Endothelial cell of umbilical vein (primary cell): ENCODE results near the gene ALLC. TPM values are rescaled to one million over a fixed set of nuclear protein-coding genes. Genes with fewer than 3 reads are reported as not detected.

Source experiments
- BruUV-seq: library from RNA; stranded (reverse); fragments of 400-500 nt; replicated peaks from 2 replicates; lab custom pipeline; 2021; lab: Mats Ljungman, UMichigan
- CTCF ChIA-PET: fragments of 300-600, 350-600 bp; sonication (Branson Sonifier 250); formaldehyde crosslinking; loops from one replicate; lab custom pipeline; 2021; ENCODE audit warnings: antibody characterized with exemption, inconsistent platforms; lab: Charles Lee
- POLR2A ChIA-PET: fragments of 300-600, 350-600 bp; sonication (Branson Sonifier 250); formaldehyde crosslinking; loops from one replicate; lab custom pipeline; 2021; ENCODE audit warnings: antibody characterized with exemption, inconsistent platforms; lab: Charles Lee
- DNase-seq: peaks from one replicate; pipeline ENCODE4 v3.0.0-alpha.2; 2011; ENCODE audit warnings: low read depth, low spot score
- FAIRE-seq: peaks from 2 replicates; lab custom pipeline; 2011; peaks lifted over from hg19 to GRCh38; lab: Jason Lieb, UNC
- H2AFZ ChIP-seq: 2 replicates; pipeline ENCODE4 v1.6.0; 2012; ENCODE audit warnings: low read depth, low read length, control low read depth, inconsistent platforms
- H3K27ac ChIP-seq: 2 replicates; pipeline ENCODE4 v1.5.1; 2011; ENCODE audit warnings: low read depth, mild to moderate bottlenecking, control low read depth, low read length, moderate library complexity; ENCODE audit not compliant: insufficient read depth
- H3K27me3 ChIP-seq, 2 experiments: 2 replicates each; pipeline versions ENCODE4 v1.6.0 to v1.6.1; 2011; ENCODE audit warnings: low read length in 2 of 2, mixed read lengths in 1 of 2; ENCODE audit not compliant: control insufficient read depth in 2 of 2, insufficient read depth in 2 of 2
- H3K36me3 ChIP-seq, 2 experiments: 2 replicates in 1 of 2; 3 replicates in 1 of 2; pipeline ENCODE4 v1.5.1; 2011; ENCODE audit warnings: low read length in 2 of 2, mild to moderate bottlenecking in 1 of 2, moderate library complexity in 1 of 2; ENCODE audit not compliant: control insufficient read depth in 2 of 2, insufficient read depth in 2 of 2; ENCODE audit errors: extremely low read depth in 1 of 2
- H3K4me1 ChIP-seq: 3 replicates; pipeline ENCODE4 v1.5.1; 2011; ENCODE audit warnings: mild to moderate bottlenecking, low read length; ENCODE audit not compliant: control insufficient read depth, insufficient read depth; ENCODE audit errors: extremely low read depth
- H3K4me2 ChIP-seq: 2 replicates; pipeline ENCODE4 v1.6.1; 2011; ENCODE audit warnings: low read length, control low read depth, mixed read lengths; ENCODE audit not compliant: insufficient read depth
- H3K4me3 ChIP-seq, 3 experiments: fragments of 200-600 bp in 1 of 3; sonication (generic), shearing (Covaris generic) in 1 of 3; replicated peaks in 1 of 3; 2 replicates each; pipeline ENCODE4 v1.5.1; 2011 to 2016; ENCODE audit warnings: control low read depth in 3 of 3, low read length in 3 of 3, mild to moderate bottlenecking in 2 of 3, inconsistent platforms in 1 of 3, low read depth in 1 of 3, moderate library complexity in 1 of 3; ENCODE audit not compliant: insufficient read depth in 1 of 3
- H3K79me2 ChIP-seq: 2 replicates; pipeline ENCODE4 v1.6.0; 2012; ENCODE audit warnings: low read length, inconsistent platforms; ENCODE audit not compliant: control insufficient read depth, insufficient read depth
- H3K9ac ChIP-seq: replicated peaks from 2 replicates; pipeline ENCODE3; 2011; ENCODE audit warnings: low read length, control low read depth; ENCODE audit not compliant: insufficient read depth; ENCODE audit errors: extremely low read depth
- H3K9me1 ChIP-seq: replicated peaks from 3 replicates; pipeline ENCODE4 v1.6.0; 2011; ENCODE audit warnings: mild to moderate bottlenecking, low read length; ENCODE audit not compliant: control insufficient read depth, insufficient read depth; ENCODE audit errors: extremely low read depth
- H3K9me3 ChIP-seq: replicated peaks from 2 replicates; pipeline ENCODE4 v1.5.1; 2012; ENCODE audit warnings: low read length, inconsistent platforms; ENCODE audit not compliant: control insufficient read depth, insufficient read depth
- H4K20me1 ChIP-seq: replicated peaks from 2 replicates; pipeline ENCODE3; 2011; ENCODE audit warnings: mild to moderate bottlenecking, low read length; ENCODE audit not compliant: control insufficient read depth, insufficient read depth; ENCODE audit errors: extremely low read depth
- CTCF ChIP-seq, 2 donors: IDR thresholded peaks; 1 replicate in 1 of 2; 2 replicates in 1 of 2; pipeline ENCODE4 v1.5.1; 2011; ENCODE audit warnings: low read length in 2 of 2, mild to moderate bottlenecking in 2 of 2, moderate library complexity in 2 of 2, control low read depth in 1 of 2, inconsistent platforms in 1 of 2, low read depth in 1 of 2; ENCODE audit not compliant: insufficient read depth in 1 of 2; ENCODE audit errors: extremely low read depth in 1 of 2
- EZH2 ChIP-seq: IDR thresholded peaks from 2 replicates; pipeline ENCODE4 v1.6.1; 2012; ENCODE audit warnings: borderline replicate concordance, low read depth, mild to moderate bottlenecking, moderate library complexity, low read length, inconsistent platforms; ENCODE audit not compliant: severe bottlenecking
- FOS ChIP-seq: IDR thresholded peaks from 2 replicates; pipeline ENCODE4 v1.6.1; 2011; ENCODE audit warnings: mild to moderate bottlenecking, low read length, moderate library complexity, borderline replicate concordance; ENCODE audit not compliant: insufficient read depth
- GATA2 ChIP-seq: IDR thresholded peaks from 2 replicates; pipeline ENCODE4 v1.7.0; 2011; ENCODE audit warnings: low read depth, mild to moderate bottlenecking, moderate library complexity, mixed read lengths, low read length; ENCODE audit not compliant: insufficient read length, insufficient read depth
- JUN ChIP-seq: IDR thresholded peaks from 2 replicates; pipeline ENCODE4 v1.6.1; 2011; ENCODE audit warnings: borderline replicate concordance, low read depth; ENCODE audit not compliant: insufficient read length, insufficient read depth
- MYC ChIP-seq: IDR thresholded peaks from one replicate; pipeline ENCODE4 v1.6.1; 2011; ENCODE audit warnings: mild to moderate bottlenecking, low read depth, low read length
- POLR2A ChIP-seq: IDR thresholded peaks from 2 replicates; pipeline ENCODE4 v1.6.1; 2012; ENCODE audit warnings: low read depth, mild to moderate bottlenecking, control low read depth, low read length
- POLR2AphosphoS5 ChIP-seq: IDR thresholded peaks from 2 replicates; pipeline ENCODE4 v1.6.1; 2012; ENCODE audit warnings: low read depth, mild to moderate bottlenecking, control low read depth, low read length, moderate library complexity; ENCODE audit not compliant: insufficient read depth
- dilution Hi-C: fragments of 300-500 bp; cut with MboI; formaldehyde crosslinking; loops from one replicate; pipeline ENCODE4 v1.15.0; 2019; ENCODE audit warnings: low sequenced_read_pairs; ENCODE audit not compliant: extremely low pct_ligation_motif_present
- intact Hi-C: fragments of 100-400 bp; cut with micrococcal nuclease; formaldehyde crosslinking; loops from one replicate; pipeline ENCODE4 v1.10.0; 2022
- polyA plus RNA-seq, 4 experiments: library from polyadenylated mRNA; depleted of rRNA in 3 of 4; stranded (reverse) in 3 of 4; unstranded in 1 of 4; fragments of >200 nt; gene quantifications; 2 replicates each; pipeline versions ENCODE4 v1.2.1 to v1.2.3, GENCODE V29; 2011 to 2012; ENCODE audit warnings: missing spikeins in 1 of 4
- total RNA-seq: library from RNA; stranded (reverse); gene quantifications from 2 replicates; pipeline ENCODE4 v1.2.3, GENCODE V29; 2021
- TF ChIP-seq, protein P1 (sequence below): IDR thresholded peaks from 2 replicates; pipeline ENCODE4 v1.6.1; 2011; ENCODE audit not compliant: insufficient read depth, insufficient read length

The ALLC gene
- total and polyA plus RNA-seq, 2 donors (not counting 3 experiments of a cell fraction or from before 2014, with no cell fraction given): not detected

- ChIA-PET CTCF (interaction anchor here (0.6 to 5.0 kb wide), 9 partner anchors 20 to 1034 kb away, joined by 3 to 49 read pairs (median 8); no protein-coding TSS in a partner anchor), POLR2A (no interaction called here)
- dilution Hi-C loops: no loop called here
- FAIRE-seq: no peak
- H3K9me3 ChIP-seq: no peaks in the 10 kb centered on the region
- no peaks in the 10 kb centered on the region for H4K20me1 ChIP-seq
- no peak overlapping the region for H3K9ac ChIP-seq
- no peaks in the 10 kb centered on the region for H3K79me2 ChIP-seq
- H3K27ac ChIP-seq: no peak overlapping the region
- H3K4me2 ChIP-seq: no peak overlapping the region
- no peaks in the 10 kb centered on the region for H3K36me3 ChIP-seq
- H3K9me1 ChIP-seq: no peaks in the 10 kb centered on the region
- no peak for DNase-seq
- H3K27me3 ChIP-seq: no peaks in the 10 kb centered on the region
- peaks cover 4% of the 10 kb centered on the region for H3K4me1 ChIP-seq
- no TSS peak for BruUV-seq
- no peak overlapping the region for H2AFZ ChIP-seq
- no peak for TF ChIP-seq MYC
- no peak for TF ChIP-seq POLR2AphosphoS5
- no peak for TF ChIP-seq EZH2
- TF ChIP-seq JUN: no peak
- TF ChIP-seq GATA2: no peak
- TF ChIP-seq CTCF (IDR thresholded peaks at IDR 0.05; ENCODE audit: extremely low read depth in 1 of 2, insufficient read depth in 1 of 2, low read depth in 1 of 2, low read length in 2 of 2): no peak
- TF ChIP-seq FOS: no peak
- TF ChIP-seq POLR2A: no peak
- TF ChIP-seq, protein P1, sequence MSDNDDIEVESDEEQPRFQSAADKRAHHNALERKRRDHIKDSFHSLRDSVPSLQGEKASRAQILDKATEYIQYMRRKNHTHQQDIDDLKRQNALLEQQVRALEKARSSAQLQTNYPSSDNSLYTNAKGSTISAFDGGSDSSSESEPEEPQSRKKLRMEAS: no peak
- intact Hi-C loops: loop anchor here (5.0 kb wide), 1 partner anchor 1033 kb away; no protein-coding TSS in a partner anchor
- no peak overlapping the region for H3K4me3 ChIP-seq
Measured at GRCh38 chr2:3729055-3729448, 71.1 kb downstream of the ALLC start.
